NB4 (cell line): Measurements from ENCODE around the gene FAM168B.

Experiments
- DNase-seq: peaks from one replicate; pipeline ENCODE4 v3.0.0; 2010; ENCODE audit warnings: low read depth
- H3K4me3 ChIP-seq: one replicate; pipeline ENCODE4 v1.5.1; 2011; ENCODE audit warnings: mild to moderate bottlenecking, low read depth, low read length, moderate library complexity
- CTCF ChIP-seq: IDR thresholded peaks from one replicate; pipeline ENCODE4 v1.5.1; 2012; ENCODE audit warnings: low read depth, low read length
- MAX ChIP-seq: IDR thresholded peaks from 2 replicates; pipeline ENCODE4 v1.6.1; 2011; ENCODE audit warnings: low read depth, low read length
- MYC ChIP-seq: IDR thresholded peaks from 2 replicates; pipeline ENCODE4 v1.6.1; 2011; ENCODE audit warnings: low read depth, low read length
- POLR2A ChIP-seq: IDR thresholded peaks from 2 replicates; pipeline ENCODE4 v1.6.1; 2011; ENCODE audit warnings: mild to moderate bottlenecking; ENCODE audit not compliant: insufficient read length; ENCODE audit errors: extremely low read depth

Gene FAM168B

GRCh38 chr2:131004446-131005209 lies 88.6 kb downstream of the FAM168B start:
- TF ChIP-seq CTCF (no peak), POLR2A (no peak), MAX (no peak), MYC (no peak)
- DNase-seq, result no peak
- no peak overlapping the region for H3K4me3 ChIP-seq

GRCh38 chr2:130998561-130998960 lies 94.7 kb downstream of the FAM168B start:
- DNase-seq, result no peak
- H3K4me3 ChIP-seq, result no peak overlapping the region
- TF ChIP-seq CTCF (no peak), MYC (no peak), POLR2A (no peak)
